Colonic mucosa (tissue), 4 donors: Measurements from ENCODE around the gene ACOT7. TPM values are rescaled to one million over a fixed set of nuclear protein-coding genes. Genes with fewer than 3 reads are reported as not detected.

ENCODE experiments used
- DNase-seq: peaks from one replicate; pipeline ENCODE4 v3.0.0-alpha.2; 2020
- H3K27ac ChIP-seq: fragments of 200-600 bp; one replicate; pipeline ENCODE4 v1.8.0; 2021
- H3K27me3 ChIP-seq: fragments of 200-600 bp; one replicate; pipeline ENCODE4 v1.8.0; 2021
- H3K36me3 ChIP-seq: fragments of 200-600 bp; one replicate; pipeline ENCODE4 v1.8.0; 2021
- H3K4me1 ChIP-seq: fragments of 200-600 bp; one replicate; pipeline ENCODE4 v1.8.0; 2021; ENCODE audit warnings: mild to moderate bottlenecking
- H3K4me3 ChIP-seq: fragments of 200-600 bp; one replicate; pipeline ENCODE4 v1.8.0; 2021
- H3K9ac ChIP-seq, 2 donors: one replicate each; pipeline ENCODE4 v1.7.0; 2013; ENCODE audit warnings: control low read depth in 2 of 2, low read depth in 2 of 2, low read length in 2 of 2
- H3K9me3 ChIP-seq: fragments of 200-600 bp; one replicate; pipeline ENCODE4 v1.8.0; 2021
- intact Hi-C: fragments of 100-400 bp; cut with DNase I; formaldehyde crosslinking; loops from one replicate; pipeline ENCODE4 v1.14.1; 2022
- total RNA-seq, 2 donors: library from RNA; stranded (reverse); fragmentation: NEBNext Ultra II Directional in 1 of 2; extraction: Animal tissue kit (Norgen Biotek cat#: 25700) in 1 of 2; gene quantifications; one replicate each; pipeline ENCODE4 v1.2.1, GENCODE V29; 2021
- TF ChIP-seq, protein P1 (sequence below): fragments of 200-600 bp; IDR thresholded peaks from one replicate; pipeline ENCODE4 v1.8.0; 2022; ENCODE audit warnings: antibody characterized with exemption, mild to moderate bottlenecking
- donor health status: healthy.
- donor health status: DM: no; HTN: no; CAD: no.
- donor health status: DM: no; HTN: no; CAD: no.

ACOT7 gene
- total RNA-seq, 2 donors from 2014 or later = 48.7 to 125 TPM

DNA sequence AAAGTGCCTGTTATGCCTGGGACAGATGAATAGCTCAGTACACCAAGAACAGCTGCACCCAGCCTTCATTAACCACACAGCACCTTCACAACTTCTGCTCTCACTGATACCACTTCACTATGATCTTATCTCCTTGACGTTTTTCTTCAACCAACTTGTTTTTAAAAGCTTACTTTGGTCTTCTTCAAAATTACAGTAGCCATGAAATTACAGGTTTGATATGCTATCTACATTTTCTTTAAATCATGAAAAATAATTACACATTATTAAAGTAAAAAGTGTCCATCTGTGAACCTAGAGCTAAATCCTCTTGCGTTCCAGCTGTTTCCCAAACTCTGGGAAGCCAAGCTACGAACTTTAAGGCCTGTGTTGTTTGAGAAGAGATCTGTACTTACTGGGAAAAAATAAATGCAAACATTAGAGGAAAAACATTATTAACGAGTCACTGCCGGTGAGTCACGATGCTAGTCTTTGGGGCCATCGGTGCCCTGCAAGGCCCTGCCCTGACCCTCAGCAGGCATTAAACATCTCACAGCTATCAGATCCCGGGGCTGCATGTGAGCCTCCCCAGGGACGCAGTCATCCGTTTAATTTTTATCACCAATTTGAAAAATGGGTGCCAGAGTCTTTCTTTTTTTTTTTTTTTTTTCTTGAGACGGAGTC is 76.3 kb downstream of the ACOT7 start:
- DNase-seq = no peak
- H3K9me3 ChIP-seq = no peaks in the 10 kb centered on the region
- H3K9ac ChIP-seq = no peak overlapping the region
- H3K4me3 ChIP-seq = no peak overlapping the region
- H3K27me3 ChIP-seq = no peaks in the 10 kb centered on the region
- TF ChIP-seq, protein P1, sequence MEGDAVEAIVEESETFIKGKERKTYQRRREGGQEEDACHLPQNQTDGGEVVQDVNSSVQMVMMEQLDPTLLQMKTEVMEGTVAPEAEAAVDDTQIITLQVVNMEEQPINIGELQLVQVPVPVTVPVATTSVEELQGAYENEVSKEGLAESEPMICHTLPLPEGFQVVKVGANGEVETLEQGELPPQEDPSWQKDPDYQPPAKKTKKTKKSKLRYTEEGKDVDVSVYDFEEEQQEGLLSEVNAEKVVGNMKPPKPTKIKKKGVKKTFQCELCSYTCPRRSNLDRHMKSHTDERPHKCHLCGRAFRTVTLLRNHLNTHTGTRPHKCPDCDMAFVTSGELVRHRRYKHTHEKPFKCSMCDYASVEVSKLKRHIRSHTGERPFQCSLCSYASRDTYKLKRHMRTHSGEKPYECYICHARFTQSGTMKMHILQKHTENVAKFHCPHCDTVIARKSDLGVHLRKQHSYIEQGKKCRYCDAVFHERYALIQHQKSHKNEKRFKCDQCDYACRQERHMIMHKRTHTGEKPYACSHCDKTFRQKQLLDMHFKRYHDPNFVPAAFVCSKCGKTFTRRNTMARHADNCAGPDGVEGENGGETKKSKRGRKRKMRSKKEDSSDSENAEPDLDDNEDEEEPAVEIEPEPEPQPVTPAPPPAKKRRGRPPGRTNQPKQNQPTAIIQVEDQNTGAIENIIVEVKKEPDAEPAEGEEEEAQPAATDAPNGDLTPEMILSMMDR = no peak
- intact Hi-C loops = no loop called here
- no peak overlapping the region for H3K27ac ChIP-seq
- no peaks in the 10 kb centered on the region for H3K36me3 ChIP-seq
- no peaks in the 10 kb centered on the region for H3K4me1 ChIP-seq

DNA sequence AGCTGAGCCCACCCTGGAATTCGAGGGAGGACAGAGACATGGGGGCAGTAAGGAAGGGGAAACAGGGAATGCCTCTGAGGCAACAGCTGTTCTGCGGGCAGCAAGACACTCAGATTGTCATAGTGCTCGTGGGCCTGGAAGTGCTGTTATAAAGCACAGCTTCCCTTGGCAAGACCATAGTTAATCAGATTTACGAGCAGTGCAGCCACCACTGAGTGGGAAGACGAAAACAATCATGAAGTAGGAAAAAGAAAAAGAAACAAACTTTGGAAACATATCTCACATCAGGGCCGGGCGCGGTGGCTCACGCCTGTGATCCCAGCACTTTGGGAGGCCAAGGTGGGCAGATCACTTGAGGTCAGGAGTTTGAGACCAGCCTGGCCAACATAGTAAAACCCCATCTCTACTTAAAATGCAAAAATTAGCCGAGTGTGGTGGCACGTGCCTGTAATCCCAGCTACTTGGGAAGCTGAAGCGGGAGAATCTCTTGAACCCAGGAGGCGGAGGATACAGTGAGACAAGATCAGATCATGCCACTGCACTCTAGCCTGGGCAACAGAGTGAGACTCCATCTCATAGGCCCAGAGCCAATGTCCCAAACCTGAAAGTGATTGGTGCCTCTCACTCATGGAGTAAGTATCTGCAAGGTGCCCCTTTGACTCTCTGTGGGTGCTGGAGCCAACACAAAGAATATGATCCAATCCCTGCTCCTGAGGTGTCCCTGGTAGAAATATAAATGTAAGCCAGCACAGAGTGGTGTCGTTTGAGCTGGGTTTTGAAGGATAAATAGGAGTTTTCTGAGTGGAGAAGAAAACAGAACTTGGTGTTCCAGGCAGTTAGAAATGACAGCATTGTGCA is 77.1 kb downstream of the ACOT7 start:
- no peak overlapping the region for H3K9ac ChIP-seq
- intact Hi-C loops = no loop called here
- no peaks in the 10 kb centered on the region for H3K27me3 ChIP-seq
- TF ChIP-seq, protein P1 = no peak
- no peak overlapping the region for H3K4me3 ChIP-seq
- H3K27ac ChIP-seq = no peak overlapping the region
- no peaks in the 10 kb centered on the region for H3K4me1 ChIP-seq
- DNase-seq = no peak
- no peaks in the 10 kb centered on the region for H3K9me3 ChIP-seq
- H3K36me3 ChIP-seq = no peaks in the 10 kb centered on the region

DNA sequence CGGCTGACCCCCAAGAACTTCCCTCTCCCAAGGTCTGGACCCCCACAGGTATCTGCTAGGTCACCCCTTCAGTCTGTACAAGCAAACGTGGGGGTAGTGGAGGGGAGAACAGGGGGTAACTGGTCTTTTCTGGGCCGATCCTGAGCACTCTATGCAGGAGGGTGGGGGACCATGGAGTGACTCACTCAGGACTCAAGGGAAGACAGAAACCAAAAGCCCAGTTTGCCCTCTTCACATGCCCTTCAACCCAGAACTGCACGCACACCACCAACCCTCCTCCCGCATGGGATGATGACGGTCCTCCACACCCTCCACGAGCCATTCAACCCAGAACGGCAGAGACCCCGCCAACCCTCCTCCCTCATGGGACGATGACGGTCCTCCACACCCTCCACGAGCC is 79.1 kb downstream of the ACOT7 start:
- no peaks in the 10 kb centered on the region for H3K9me3 ChIP-seq
- no peaks in the 10 kb centered on the region for H3K4me1 ChIP-seq
- no peak overlapping the region for H3K9ac ChIP-seq
- no peaks in the 10 kb centered on the region for H3K27me3 ChIP-seq
- intact Hi-C loops = no loop called here
- no peak for DNase-seq
- TF ChIP-seq, protein P1 = no peak
- H3K4me3 ChIP-seq = no peak overlapping the region
- H3K36me3 ChIP-seq = no peaks in the 10 kb centered on the region
- no peak overlapping the region for H3K27ac ChIP-seq

DNA sequence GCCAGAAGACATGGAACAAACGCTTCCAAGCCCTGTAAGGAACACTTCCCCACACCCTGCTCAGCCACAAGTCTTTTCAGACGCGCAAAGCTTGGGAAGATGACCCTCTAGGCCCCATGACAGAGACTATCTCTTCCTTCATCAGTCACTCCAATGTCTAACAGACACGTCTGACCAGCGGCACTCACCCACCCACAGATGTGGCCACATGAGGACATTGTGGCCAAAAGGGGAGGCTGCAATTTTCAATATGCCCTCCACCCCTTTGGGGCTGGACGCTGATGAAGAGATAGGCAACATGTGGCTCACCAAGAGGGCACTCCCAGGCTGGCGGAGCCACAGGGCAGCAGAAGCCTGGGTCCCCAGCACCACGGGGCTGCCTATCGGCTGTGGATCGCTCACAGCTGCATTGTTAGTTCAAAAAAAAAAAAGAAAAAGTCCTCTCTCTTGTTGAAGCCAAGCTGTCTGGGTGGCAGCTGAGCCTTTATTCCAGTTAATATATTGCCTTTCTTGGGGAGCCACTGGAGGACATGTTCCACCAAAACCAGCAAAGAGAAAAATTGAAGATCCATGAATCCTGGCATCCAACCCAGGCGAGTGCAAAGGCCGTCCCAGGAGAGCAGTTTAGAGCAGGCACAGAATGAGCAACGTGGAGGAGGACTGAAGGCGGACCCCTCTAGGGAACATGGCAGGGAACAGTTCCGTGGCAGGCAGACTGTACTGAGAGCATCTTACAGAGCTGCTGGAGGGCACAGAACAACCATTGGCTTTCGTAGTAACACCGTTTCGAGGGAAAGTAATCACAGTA is 80.0 kb downstream of the ACOT7 start:
- Histone ChIP-seq H3K27ac (no peak overlapping the region), H3K27me3 (no peaks in the 10 kb centered on the region), H3K36me3 (no peaks in the 10 kb centered on the region), H3K9me3 (no peaks in the 10 kb centered on the region), H3K4me1 (no peaks in the 10 kb centered on the region), H3K4me3 (no peak overlapping the region), H3K9ac (no peak overlapping the region)
- intact Hi-C loops = no loop called here
- TF ChIP-seq, protein P1 = no peak
- DNase-seq = no peak

DNA sequence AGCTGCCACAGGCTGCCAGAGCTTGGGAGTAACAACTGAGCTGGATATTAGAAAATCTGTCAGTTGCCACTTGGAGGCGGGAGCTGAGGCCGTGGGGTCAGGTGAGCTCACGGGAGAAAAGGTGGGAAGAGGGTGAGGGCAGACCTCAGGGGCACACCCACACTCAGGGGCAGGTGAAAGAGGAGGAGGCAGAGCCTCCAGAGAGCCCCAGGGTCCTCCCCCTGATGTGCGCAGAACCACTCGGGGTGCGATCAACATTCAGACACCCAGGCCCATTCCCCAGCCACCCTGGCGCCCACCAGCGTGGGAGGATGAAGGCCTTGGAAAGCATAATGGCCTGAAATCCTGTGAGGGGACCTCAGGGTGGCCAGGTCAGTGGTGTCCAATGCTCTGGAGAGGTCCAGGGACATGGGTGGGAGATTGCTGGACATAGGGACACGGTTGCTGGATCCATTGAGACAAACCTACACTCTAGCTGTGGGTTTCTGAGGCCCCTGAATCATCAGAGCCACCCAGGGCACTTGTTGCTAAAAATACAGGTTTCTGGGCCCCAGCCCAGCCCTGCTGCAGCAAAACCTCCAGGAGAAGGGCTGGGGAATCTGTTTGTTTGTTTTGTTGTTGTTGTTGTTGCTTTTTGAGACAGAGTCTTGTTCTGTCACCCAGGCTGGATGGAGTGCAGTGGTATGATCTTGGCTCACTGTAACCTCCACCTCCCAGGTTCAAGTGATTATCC is 83.3 kb downstream of the ACOT7 start:
- DNase-seq = no peak
- TF ChIP-seq, protein P1 = no peak
- H3K4me3 ChIP-seq = no peak overlapping the region
- no peak overlapping the region for H3K9ac ChIP-seq
- no peaks in the 10 kb centered on the region for H3K4me1 ChIP-seq
- no peak overlapping the region for H3K27ac ChIP-seq
- intact Hi-C loops = no loop called here
- no peaks in the 10 kb centered on the region for H3K27me3 ChIP-seq
- H3K9me3 ChIP-seq = no peaks in the 10 kb centered on the region
- H3K36me3 ChIP-seq = no peaks in the 10 kb centered on the region
